ENCODE measurements around the gene PAAF1.
"Not testable (repeated sequence)": the region's sequence is repeated elsewhere in the genome, so short reads cannot be mapped to it uniquely, and the experiment has no call there.

Gene PAAF1, protein sequence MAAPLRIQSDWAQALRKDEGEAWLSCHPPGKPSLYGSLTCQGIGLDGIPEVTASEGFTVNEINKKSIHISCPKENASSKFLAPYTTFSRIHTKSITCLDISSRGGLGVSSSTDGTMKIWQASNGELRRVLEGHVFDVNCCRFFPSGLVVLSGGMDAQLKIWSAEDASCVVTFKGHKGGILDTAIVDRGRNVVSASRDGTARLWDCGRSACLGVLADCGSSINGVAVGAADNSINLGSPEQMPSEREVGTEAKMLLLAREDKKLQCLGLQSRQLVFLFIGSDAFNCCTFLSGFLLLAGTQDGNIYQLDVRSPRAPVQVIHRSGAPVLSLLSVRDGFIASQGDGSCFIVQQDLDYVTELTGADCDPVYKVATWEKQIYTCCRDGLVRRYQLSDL

DNA sequence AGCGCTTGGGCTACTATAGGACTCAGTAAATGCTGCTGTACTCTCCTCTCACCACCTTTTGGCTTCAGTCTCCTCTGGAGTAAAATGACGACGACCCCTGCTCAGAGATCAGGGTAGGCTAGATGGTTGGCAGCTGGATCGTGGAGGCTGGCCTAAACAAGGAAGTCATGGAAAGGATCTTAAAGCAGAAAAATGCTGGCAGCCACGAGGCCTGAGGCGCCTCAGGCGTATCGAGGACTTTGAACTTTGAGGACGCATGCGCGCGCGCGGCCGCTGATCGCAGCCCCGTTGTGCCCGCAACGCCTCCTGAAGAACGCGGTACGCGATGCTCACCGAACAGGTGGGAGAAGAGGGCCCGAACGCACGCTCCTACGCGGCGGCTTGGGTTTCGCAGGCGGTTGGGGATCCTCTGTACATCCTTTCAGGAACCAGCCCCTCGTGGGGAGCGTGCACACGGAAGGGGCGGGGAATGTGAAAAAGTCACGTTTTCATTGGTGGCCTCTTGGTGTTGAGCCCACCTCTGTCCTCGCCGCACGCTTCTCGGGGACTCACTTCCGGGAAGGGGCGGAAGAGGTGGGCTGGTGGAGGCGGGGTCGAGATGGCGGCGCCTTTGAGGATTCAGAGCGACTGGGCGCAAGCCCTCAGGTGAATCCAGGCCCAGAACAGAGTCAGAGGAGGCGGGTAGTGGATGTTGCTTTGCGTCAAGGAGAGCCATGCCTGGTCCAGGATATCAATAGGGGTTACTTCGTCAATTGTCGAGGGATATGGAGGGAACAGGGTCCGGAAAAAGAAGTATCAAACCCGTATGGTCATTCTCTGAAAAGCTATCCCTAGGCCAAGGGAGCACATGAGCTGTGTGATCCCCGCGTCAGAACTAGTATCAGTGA lies at the start of gene PAAF1, which contains the start of gene COA4:
TSS of gene PAAF1 (plus strand) at position 576 of the 887 bp plus-strand sequence. CDS start at position 599, 23 bp downstream.
TSS of gene COA4 (minus strand) at position 423 of the 887 bp plus-strand sequence. CDS start 3,468 bp downstream, outside the sequence.
- peak; percentile 95 for DNase-seq

DNA sequence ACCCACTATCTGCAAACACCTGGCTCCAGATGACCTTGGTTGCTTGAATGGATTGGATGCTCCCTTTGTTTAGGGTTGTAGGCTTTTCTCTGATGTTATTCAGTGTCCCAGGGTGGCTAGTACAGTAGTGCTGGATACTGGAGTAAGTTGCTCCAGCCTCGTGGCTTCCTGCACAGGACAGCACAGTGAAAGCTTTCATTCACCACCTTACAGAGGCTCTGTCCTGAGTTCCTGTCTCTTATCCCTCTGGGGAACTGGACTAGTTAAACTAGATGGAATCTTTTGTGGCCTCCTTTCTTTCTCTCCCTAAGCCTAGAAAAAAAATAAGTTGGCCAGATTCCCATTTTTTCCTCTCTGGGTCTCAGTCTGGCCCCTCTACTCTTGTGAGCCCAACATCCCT lies 46.5 kb upstream of the PAAF1 start:
- no peak for DNase-seq

DNA sequence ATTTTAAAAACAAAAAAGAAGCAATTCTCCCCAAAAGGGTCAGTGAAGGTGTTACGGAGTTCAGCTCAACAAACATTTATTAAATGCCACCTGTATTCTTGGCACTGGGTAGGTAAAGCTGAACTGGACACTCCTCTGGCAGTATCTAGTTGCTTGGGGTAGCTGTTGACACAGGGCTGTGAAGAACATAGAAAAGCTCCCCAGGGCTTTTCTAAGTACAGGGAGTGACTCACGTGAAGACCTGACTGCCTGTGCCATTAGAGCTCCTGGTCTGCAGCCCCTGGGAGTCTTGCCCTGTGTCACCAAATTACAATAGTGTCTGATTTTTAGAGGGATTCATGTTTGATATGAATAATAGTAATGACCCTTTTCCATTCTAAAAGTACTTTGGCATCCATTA lies 43.7 kb upstream of the PAAF1 start:
- no peak for DNase-seq

DNA sequence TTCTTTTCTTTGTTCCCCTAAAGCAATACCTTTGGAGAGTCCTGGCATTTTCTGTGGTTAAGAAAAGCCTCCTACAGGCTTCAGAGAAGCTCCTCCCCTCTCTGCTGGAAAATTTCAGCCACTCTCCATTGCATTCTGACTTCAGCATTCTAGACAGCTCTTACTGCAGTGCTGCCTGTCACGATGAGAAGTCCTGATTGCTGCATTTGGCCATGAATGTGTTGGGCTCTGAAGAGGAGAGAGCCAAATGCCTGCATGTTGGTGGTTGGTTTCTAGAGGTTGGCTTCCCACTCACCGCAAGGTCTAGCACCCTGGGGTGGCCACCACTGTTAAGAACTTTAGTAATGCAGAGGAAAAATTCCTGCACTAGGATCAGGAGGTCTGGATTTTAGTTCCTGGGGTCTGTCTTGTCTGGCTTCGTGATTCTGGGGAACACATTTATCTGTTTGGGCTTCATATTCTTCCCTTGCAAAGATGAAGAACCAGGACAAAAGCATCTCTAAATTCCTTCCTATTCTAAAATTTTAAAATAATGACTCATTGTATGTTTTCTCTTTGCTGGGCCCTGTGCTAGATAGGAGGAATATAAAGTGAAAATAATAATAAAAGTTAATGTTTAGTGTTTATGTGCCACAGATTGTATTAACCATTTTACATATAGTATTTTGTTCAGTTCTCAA lies 38.2 kb upstream of the PAAF1 start:
- no peak for DNase-seq

DNA sequence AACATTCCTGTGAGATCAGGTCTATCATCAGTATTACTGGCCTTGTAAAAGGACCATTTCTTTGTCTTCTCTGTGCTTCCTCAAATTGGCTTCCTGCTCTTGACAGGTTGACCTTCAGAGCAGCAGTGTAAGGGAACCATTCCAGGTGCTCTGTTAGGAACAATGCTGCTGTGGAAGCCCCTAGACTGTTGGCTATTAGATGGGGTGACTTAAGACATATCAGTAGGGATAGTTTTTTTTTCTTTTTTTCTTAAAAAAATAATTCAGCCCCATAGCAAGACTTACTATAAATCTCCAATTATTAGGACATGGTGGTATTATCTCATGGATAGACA lies 37.7 kb upstream of the PAAF1 start:
- DNase-seq: no peak

DNA sequence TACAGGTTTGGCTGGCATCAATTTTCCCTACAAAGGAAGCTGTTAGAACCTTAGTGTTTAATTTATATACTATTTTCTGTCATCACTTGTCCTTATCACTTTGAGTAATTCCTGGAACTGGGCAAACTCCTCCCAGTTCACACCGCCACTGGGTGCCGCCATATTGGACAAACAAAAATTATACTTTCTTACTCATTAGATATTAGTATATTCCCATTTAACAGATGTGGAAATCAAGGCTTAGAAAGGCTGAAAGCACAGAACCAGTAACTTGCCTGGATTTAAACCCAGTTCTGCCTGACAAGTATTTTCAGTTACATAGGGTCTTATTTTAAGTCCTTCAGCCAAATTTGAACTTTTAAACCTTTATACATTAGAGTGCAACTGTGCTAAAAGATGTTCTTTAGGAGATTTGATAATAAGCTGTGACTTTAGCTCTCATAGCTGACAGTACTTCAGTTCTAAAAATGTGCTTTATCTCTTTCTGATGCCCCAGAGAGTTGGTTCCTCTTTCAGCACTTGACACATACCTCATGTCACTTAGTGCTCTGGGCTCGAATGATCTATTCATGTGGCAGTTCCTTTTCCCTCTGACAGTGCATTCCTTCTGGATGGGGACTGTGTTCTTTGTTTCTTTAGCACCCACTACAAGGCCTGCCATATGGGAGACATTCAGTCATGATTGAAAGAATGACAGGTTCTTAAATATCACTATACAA lies 25.6 kb upstream of the PAAF1 start:
- DNase-seq: no peak

DNA sequence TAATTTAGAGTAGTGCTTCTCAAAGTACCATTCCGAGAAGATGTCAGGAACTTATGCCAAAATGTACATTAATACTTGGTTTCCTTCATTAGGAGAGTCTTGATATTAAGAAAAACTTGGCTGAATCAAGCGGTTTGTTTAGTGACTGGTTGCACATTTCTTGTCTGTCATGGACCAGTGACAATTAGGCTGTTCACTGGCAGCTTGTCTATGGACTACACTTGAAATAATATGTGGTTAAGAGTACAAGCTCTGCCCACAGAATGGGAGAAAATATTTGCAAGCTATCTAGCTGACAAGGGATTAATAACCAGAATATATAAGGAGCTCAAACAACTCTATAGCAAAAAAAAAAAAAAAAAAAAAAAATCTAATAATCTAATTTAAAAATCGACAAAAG lies 24.8 kb upstream of the PAAF1 start:
- no peak for DNase-seq

DNA sequence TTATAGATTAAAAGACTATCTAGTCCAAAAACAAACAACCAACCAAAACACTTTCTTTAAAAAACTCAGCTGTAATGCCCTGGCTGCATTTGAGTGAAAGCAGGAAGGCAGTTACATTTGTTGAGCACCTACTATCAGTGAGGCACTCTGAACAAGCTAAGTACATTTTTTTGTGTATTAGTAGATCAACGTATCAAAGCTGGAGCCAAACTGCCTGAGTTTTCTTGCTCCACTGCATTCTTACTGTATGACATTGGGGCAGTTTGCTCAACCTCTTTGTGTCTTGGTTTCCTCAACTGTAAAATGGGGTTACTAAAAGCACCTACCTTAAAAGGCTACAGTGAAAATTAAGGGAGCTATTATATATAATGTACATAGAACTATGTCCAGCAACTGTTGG lies 22.1 kb upstream of the PAAF1 start:
- no peak for DNase-seq

DNA sequence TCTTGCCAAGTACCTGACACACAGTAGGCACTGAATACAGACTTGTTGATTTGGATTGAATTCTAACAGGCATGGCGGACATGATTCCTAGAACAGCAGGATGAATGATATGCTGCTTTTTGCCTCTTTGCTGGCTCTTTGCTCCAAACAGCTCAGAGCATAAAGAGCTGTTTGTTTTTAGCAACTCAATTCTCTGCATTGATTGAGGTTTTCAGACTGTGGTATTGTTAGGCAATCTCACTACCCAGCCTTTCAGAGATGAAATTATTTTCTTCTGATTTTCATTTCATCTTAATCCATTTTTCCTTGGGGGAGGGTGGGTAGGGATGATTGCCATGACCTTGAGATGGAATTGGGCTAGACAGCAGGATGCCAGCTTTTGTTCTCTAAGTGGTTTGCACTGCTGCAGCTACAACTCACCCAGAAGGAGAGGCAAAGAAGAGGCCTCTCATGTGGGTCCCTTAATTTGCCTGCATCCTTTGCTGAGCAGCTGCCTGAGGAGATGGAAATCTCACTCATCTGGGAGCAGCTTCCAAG lies 20.7 kb upstream of the PAAF1 start:
- no peak for DNase-seq

DNA sequence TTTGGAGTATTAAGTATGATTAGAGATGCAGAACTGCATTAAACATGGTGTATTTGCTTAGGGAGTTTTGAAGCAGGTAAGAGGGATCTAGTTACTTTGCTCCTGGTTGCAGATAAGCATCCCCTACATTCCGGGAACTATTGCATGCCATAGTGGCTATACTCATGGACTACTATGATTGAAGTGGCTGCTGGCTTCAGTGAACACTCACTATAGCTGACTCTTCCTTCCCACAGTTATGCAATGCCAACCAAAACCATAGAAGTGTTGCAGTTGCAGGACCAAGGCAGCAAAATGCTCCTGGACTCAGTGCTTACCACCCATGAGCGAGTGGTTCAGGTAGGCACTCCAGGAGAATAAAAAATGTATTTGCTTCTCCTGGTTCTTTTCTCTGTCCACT lies 17.1 kb upstream of the PAAF1 start:
- no peak for DNase-seq

DNA sequence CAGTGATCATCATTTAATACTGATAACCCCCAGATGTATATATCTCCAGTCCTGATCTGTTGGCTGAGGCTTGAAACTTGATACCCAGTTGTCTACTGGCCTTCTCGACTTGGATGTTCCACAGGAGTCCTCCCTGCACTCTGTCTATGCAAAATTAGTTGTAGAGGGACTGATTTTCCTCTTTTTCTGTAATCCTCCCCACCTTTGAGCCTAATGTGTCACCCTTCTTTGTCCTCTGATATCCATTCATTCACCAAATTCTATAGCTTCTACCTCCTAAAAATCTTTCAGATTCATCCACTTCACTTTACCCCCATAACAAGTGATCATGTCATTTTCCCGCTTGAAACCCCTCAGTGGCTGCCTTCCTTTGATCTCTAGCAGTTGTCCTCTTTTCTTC lies 16.6 kb upstream of the PAAF1 start:
- DNase-seq: no peak

DNA sequence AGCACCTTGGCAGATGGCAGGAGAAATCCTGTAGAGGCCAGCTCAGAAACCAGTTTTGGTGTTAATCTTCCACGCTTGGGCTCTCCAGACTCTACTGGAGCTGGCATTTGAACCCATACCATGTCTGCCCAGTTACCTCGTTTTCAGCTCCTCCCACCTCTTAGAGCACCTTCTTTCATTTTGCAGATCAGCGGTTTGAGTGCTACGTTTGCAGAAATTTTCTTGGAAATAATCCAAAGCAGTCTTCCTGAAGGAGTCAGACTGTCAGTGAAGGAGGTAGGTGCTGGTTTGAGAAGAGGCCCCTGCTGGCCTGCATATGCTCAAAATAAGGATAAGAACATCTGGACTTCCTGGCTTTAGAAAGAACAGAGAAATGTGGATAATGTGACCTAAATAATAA lies 13.8 kb upstream of the PAAF1 start:
- DNase-seq: no peak

DNA sequence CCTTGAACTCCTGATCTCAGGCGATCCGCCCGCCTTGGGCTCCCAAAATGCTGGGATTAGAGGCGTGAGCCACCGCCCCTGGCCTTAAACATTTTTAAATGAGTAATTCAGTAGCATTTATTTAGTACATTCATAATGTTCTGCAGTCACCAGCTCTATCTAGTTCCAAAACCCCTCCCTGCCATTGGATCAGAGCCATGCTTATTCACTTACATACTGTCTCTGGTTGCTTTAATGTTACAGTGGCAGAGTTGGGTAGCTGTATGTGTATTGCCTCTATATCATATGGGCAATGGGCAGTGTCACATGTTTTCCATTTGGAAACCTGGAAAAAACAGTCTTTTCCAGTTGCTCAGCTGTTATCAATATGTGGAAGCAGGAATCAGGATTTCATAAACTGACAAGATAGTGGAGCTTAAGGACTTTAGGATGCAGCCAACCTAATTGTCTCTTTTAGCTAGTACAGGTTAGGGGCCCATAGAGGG lies 10.7 kb upstream of the PAAF1 start:
- DNase-seq: no peak

DNA sequence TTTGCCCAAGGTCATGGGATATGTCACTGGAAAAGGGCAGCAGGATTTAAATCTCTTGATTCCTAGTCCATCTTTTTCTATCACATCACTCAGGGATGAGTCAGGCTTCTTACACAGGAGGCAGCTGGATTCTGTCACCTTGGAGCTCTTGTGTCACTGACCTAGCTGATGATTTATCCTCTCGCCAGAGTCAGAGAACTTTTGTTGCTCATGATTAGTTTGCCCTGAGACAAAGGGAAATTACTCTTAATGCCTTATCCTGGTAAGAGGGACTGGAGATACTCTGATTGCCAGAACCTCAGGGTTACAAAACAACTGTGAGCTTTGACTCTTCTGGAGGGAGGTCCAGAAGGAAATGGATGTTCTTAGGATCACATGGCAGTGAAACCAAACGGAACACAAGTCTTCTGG lies 10.2 kb upstream of the PAAF1 start:
- no peak for DNase-seq

DNA sequence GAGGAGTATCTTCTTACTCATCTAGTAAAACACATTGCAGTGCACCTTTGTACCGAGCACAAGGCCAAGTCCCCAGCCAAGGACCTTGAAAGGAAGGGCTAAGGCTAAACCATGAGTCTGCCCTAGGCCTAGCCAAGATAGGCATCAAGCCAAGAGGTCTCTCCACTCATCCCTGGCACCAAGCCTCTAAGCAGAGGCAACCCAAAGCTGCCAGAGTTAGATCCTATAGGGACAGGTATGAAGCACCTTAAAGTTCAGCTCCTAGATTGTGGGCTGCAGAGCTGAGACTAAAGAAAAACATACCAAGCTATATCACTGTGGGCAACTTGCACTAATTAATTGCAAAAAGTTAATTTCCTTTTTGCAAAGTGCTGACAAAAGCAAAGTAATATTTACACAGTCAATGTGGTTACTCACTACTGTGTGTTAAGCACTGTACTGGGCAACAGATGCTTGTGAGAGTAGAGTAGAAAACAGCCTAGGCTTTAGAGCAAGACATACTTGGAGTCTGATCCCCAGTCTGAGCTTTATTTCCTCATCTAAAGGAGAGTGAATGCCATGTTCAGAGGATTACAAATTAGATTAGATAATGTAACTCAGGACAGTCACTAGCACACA lies 7.4 kb upstream of the PAAF1 start:
- no peak for DNase-seq

DNA sequence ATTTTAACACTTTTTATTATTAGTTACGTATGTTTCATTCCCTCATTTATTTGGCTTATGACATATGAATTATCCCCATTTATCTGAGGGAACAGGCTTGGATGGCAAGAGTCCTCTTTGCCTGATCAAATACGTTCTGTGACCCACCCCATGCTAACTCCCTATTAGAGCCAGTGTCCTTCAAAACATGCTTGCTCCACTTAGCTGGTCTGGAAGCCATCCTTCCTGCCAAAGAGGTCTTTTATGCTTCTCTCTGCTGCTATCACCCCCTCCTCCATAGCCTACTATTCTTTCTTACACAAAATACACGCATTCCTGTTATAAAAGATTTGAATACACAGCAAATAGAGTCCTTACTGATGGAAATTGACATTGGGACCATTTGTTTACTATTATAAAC lies 6.5 kb upstream of the PAAF1 start:
- no peak for DNase-seq

DNA sequence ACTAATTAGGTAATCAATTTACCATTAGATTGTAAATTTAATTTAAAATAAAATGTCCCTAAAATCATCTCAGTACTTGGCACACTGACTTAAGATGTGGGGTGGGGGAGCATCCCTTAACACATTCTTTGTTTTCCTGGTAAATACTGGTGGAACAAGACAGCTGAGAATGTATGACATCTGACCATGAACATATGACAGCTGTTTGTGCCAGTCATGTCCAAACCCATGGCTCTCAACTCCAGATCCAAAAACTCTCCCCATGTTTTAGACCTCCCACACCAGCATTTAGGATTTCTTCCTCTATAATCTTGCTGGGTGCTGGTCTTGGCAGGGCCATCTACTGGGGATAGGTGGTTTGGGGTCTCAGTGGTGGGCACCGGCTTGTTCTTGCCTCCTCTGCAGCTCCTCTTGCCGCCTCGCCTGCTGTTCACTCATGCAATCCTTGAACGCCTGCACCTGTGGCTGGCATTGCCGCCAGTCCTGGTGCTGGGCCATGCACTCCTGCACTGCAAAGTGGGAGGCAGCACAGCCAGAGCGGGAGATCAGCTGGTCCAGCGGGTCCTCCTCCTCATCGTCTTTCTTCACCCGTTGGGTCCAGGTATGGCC lies 3.9 kb upstream of the PAAF1 start:
- DNase-seq: no peak

DNA sequence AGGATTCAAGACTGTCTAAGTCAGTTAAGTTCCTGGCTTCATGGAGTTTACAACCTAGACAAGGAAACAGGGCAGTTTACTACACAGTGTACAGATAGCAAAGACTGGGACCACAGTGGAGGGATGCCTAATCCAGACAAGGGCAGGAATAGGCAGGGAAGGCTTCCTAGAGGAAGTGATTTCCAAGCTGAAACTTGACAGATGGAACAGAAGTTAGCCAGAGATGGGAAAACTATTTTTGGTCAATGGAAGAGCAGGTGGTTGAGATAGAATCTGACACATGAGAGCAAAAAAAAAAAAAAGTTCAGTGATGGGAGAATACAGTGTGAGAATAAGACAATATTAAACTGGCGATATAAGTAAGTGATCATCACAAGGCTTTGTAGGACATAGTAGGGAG lies 1.4 kb upstream of the PAAF1 start:
- no peak for DNase-seq

DNA sequence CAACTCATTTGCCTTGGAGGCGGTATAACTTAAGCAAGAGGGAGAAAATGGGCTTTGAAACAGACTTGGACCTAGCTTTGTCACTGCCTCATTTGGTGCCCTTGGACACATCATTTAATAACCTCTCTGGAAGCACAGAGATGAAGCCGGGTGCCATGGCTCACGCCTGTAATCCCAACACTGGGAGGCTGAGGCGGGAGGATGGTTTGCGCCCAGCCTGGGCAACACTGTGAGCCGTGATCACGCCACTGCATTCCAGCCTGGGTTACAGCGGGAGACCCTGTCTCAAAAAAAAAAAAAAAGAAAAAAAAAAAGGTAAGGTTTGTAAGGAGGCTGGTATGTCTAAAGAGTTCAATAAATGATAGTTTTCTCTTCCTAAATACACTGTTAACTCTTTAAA lies 959 bp upstream of the PAAF1 start:
- DNase-seq: no peak

DNA sequence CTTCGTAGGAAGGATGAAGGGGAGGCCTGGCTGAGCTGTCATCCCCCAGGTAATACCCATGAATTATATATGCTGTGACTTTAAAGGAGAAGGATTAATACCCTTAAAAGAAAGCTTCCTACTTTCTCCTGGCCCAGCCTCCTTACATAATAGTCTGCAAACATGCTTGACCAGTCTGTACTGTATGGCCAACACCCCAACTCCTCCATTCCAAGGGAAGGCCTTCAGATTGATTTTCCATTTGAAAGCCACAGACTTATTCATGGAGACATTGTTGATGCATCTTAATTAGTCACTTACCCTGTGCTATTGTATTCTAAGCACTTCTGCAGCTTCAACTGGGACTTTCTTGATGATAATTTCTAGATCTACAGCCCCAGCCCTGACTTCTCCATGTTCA lies 2.0 kb downstream of the PAAF1 start:
- no peak for DNase-seq

DNA sequence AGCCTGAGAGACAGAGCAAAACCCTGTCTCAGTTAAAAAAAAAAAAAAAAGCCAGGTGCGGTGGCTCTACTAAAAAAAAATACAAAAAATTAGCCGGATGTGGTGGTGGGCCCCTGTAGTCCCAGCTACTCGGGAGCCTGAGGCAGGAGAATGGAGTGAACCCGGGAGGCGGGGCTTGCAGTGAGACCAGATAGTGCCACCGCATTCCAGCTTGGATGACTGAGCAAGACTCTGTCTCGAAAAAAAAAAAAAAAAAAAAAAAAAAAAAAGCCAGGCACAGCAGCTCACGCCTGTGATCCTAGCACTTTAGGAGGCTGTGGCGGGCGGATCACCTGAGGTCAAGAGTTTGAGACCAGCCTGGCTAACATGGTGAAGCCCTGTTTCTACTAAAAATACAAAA lies 3.6 kb downstream of the PAAF1 start:
- DNase-seq: not testable (repeated sequence)

DNA sequence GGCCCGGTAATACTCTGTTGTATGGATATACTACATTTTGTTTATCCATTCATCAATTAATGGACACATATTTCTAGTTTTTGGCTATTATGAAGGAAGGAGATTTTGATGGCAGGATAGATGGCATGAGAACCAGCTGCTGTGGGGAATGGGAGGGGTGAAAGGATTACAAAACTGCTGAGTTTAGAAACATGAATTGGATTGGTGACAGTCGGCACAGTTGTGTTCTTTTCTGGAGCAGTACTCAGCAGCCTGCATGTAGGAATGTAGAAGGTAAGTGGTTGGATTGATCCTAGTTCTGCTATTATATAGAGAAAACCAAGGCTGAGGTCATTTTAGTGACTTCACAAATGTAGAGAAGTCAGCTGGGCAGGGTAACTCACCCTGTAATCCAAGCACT lies 7.1 kb downstream of the PAAF1 start:
- DNase-seq: no peak

All from CD4-positive, alpha-beta T cell treated with Interleukin-21 for 1 hour (primary cell).